Activated B cell treated with CpG ODN at 0.5 μM for 24 hours (primary cell): Measurements from ENCODE around the gene CEP128. TPM values are rescaled to one million over a fixed set of nuclear protein-coding genes. Genes with fewer than 3 reads are reported as not detected.
"Not testable (repeated sequence)": the region's sequence is repeated elsewhere in the genome, so short reads cannot be mapped to it uniquely, and the experiment has no call there.

ENCODE experiments used
- ATAC-seq: fragments of 200-7000 bp; cut with Tn5 transposase; one replicate; pipeline ENCODE4 v1.10.0; 2021; ENCODE audit warnings: low read depth, mild to moderate bottlenecking, moderate library complexity
- CTCF ChIA-PET: fragments of 350-600 bp; sonication (Branson Sonifier 250); formaldehyde crosslinking; loops from one replicate; lab custom pipeline; 2021; ENCODE audit warnings: antibody characterized with exemption; lab: Charles Lee
- POLR2A ChIA-PET: fragments of 350-600 bp; sonication (Branson Sonifier 250); formaldehyde crosslinking; loops from one replicate; lab custom pipeline; 2021; ENCODE audit warnings: antibody characterized with exemption; lab: Charles Lee
- DNase-seq: peaks from one replicate; pipeline ENCODE4 v3.0.0; 2022
- H3K27ac Mint-ChIP-seq: one replicate; pipeline ENCODE4 v1.8.0; 2020; ENCODE audit warnings: mixed read lengths
- H3K27me3 Mint-ChIP-seq: one replicate; pipeline ENCODE4 v1.8.0; 2021; ENCODE audit warnings: mixed read lengths
- H3K36me3 Mint-ChIP-seq: one replicate; pipeline ENCODE4 v1.8.0; 2021; ENCODE audit warnings: low read depth, mixed read lengths
- H3K4me1 Mint-ChIP-seq: one replicate; pipeline ENCODE4 v1.8.0; 2021; ENCODE audit warnings: mixed read lengths
- H3K4me3 Mint-ChIP-seq: one replicate; pipeline ENCODE4 v1.8.0; 2020; ENCODE audit warnings: mild to moderate bottlenecking, mixed read lengths
- H3K9me3 Mint-ChIP-seq: one replicate; pipeline ENCODE4 v1.8.0; 2020; ENCODE audit warnings: mixed read lengths
- intact Hi-C: fragments of 100-400 bp; cut with micrococcal nuclease; formaldehyde crosslinking; loops from one replicate; pipeline ENCODE4 v1.15.1; 2024
- total RNA-seq: library from RNA; stranded (reverse); gene quantifications from 2 replicates; pipeline ENCODE4 v1.2.3, GENCODE V29; 2022
- TF ChIP-seq, protein P1 (sequence below): fragments of 200-600 bp; IDR thresholded peaks from one replicate; pipeline ENCODE4 v1.8.0; 2022; ENCODE audit warnings: antibody characterized with exemption, mild to moderate bottlenecking

Gene CEP128
- total RNA-seq, 1 donor from 2014 or later: 25.0 TPM

DNA sequence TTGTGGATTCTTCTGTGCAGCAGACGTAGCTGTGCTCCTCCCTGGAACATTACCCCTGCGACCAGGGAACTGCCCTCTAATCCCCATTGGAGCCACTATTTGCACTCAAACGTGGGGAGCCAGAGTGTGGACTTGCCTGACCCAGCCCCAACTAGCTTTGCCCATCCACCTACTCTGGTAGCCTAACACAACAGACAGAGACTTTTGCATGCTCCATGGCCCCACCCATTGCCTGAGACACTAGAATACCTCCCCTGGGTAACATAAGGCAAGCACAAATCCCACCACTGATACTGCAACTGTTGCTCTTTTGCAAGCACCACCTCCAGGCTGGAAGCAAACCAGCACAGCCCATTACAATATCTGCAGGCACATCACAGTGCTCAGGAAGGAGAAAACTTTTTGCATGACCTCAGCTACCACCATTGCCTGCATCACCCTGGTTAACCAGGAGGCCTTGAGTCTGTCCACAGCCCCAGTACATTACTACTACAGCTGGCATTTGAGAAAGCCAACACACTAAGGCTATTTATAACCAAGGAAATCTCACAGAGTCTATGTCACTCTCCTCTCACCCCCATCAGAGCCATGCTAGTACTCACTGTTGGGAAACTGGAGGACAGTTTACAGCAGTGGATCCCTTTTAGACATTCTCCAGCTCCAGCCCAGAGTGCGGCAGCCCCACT lies 15.0 kb downstream of the CEP128 start:
- ATAC-seq: no peak
- no peak overlapping the region for H3K4me3 Mint-ChIP-seq
- POLR2A ChIA-PET: no interaction called here
- no peak overlapping the region for H3K27ac Mint-ChIP-seq
- intact Hi-C loops: no loop called here
- H3K36me3 Mint-ChIP-seq: peaks cover 19% of the 10 kb centered on the region
- no peak for DNase-seq
- no peaks in the 10 kb centered on the region for H3K27me3 Mint-ChIP-seq
- peaks cover 18% of the 10 kb centered on the region for H3K4me1 Mint-ChIP-seq
- CTCF ChIA-PET: no interaction called here
- H3K9me3 Mint-ChIP-seq: peaks cover 15% of the 10 kb centered on the region
- TF ChIP-seq, protein P1, sequence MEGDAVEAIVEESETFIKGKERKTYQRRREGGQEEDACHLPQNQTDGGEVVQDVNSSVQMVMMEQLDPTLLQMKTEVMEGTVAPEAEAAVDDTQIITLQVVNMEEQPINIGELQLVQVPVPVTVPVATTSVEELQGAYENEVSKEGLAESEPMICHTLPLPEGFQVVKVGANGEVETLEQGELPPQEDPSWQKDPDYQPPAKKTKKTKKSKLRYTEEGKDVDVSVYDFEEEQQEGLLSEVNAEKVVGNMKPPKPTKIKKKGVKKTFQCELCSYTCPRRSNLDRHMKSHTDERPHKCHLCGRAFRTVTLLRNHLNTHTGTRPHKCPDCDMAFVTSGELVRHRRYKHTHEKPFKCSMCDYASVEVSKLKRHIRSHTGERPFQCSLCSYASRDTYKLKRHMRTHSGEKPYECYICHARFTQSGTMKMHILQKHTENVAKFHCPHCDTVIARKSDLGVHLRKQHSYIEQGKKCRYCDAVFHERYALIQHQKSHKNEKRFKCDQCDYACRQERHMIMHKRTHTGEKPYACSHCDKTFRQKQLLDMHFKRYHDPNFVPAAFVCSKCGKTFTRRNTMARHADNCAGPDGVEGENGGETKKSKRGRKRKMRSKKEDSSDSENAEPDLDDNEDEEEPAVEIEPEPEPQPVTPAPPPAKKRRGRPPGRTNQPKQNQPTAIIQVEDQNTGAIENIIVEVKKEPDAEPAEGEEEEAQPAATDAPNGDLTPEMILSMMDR: no peak

DNA sequence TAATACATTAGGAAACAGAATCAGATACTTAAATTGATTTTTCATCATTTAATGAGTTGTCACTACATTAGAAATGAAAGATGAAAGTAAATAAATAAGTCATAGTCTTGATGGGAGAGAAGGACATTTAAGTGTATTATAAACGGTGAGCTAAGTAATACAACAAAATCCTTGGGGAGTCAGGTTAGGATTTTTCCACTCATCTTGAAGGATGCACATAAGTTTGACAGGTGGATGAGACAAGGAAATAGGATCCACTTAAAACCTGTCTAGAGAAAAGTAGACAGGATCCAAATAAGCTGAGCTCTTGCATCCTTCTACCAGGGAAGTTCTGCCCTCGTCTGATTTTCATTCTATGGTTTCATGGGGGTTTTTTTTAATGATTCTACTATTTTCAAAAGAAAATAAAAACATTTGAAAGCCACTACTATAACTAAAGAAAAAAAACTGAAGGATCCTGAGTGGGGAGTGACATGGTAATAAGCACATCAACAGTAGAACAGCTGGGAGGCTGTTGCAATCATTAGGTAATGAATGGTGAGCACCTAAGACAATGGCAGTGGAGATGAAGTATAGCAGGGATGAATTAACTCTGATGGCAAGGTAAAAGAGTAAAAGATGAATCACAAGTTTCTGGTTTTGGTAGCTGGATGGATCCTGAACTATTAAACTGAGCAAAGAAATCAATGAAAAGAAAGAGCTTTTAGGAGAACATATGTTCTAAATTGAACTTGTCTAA lies 17.0 kb downstream of the CEP128 start:
- no peaks in the 10 kb centered on the region for H3K4me1 Mint-ChIP-seq
- ATAC-seq: no peak
- TF ChIP-seq, protein P1: no peak
- no peak for DNase-seq
- intact Hi-C loops: no loop called here
- H3K27me3 Mint-ChIP-seq: no peaks in the 10 kb centered on the region
- no peak overlapping the region for H3K4me3 Mint-ChIP-seq
- peaks cover 15% of the 10 kb centered on the region for H3K9me3 Mint-ChIP-seq
- CTCF ChIA-PET: no interaction called here
- H3K36me3 Mint-ChIP-seq: peaks cover 19% of the 10 kb centered on the region
- H3K27ac Mint-ChIP-seq: no peak overlapping the region
- POLR2A ChIA-PET: no interaction called here

DNA sequence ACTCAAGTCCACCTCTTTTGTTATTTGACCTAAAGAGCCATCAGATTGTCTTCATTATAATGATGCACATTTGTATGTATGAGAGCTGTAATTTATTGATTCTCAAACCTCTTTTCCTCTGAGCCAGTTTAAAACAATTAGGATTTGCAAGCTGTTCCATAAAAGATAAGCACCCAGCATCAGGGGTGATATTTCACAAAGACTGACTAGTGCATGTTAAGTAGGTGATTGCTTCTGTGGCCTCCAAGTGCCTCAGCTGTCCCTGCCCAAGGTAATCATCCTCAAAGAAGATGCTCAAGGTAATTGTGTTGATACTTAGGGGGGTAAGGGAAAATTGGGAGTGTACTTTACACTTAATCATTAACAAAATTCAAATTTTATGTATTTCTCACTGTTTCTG lies 18.2 kb downstream of the CEP128 start:
- TF ChIP-seq, protein P1: no peak
- no peaks in the 10 kb centered on the region for H3K27me3 Mint-ChIP-seq
- no peaks in the 10 kb centered on the region for H3K4me1 Mint-ChIP-seq
- peaks cover 10% of the 10 kb centered on the region for H3K9me3 Mint-ChIP-seq
- H3K36me3 Mint-ChIP-seq: peaks cover 13% of the 10 kb centered on the region
- POLR2A ChIA-PET: no interaction called here
- H3K27ac Mint-ChIP-seq: no peak overlapping the region
- CTCF ChIA-PET: no interaction called here
- intact Hi-C loops: no loop called here
- no peak for DNase-seq
- no peak for ATAC-seq
- H3K4me3 Mint-ChIP-seq: no peak overlapping the region

DNA sequence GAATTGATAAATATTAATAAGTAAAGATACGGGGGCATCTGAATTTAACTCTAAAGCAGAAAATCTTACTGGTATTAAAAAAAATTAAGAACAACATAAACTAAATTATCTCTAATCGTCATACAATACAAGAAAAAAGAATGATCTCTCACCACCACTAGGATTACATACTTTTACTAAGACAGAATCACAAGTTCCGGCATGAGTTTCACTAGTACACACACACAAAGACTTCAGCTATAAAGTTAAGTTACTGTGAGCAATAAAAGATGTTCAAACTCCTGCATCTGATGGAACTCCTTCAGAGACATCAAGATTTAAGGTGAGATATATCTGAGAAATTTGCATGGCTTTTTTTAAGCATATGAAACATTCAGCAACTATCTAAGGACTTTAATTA lies 21.9 kb downstream of the CEP128 start:
- H3K9me3 Mint-ChIP-seq: peaks cover 6% of the 10 kb centered on the region
- H3K4me3 Mint-ChIP-seq: no peak overlapping the region
- TF ChIP-seq, protein P1: no peak
- POLR2A ChIA-PET: no interaction called here
- H3K36me3 Mint-ChIP-seq: peaks cover 26% of the 10 kb centered on the region
- no peak overlapping the region for H3K27ac Mint-ChIP-seq
- H3K4me1 Mint-ChIP-seq: no peaks in the 10 kb centered on the region
- ATAC-seq: no peak
- CTCF ChIA-PET: no interaction called here
- intact Hi-C loops: no loop called here
- DNase-seq: no peak
- no peaks in the 10 kb centered on the region for H3K27me3 Mint-ChIP-seq

DNA sequence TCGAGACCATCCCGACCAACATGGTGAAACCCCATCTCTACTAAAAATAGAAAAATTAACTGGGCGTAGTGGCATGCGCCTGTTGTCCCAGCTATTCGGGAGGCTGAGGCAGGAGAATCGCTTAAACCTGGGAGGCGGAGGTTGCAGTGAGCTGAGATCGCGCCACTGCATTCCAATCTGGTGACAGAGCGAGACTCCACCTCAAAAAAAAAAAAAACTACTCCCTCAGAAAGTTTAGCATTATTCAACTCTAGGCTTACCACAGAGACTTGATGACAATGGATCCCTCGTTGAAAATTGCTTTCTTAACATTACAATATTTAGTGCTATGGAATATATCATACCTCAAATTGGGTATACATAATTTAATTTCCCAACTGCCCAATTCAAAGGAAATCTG lies 29.5 kb downstream of the CEP128 start:
- H3K27ac Mint-ChIP-seq, POLR2A ChIA-PET, ATAC-seq, H3K4me1 Mint-ChIP-seq, intact Hi-C loops, H3K9me3 Mint-ChIP-seq, DNase-seq, H3K4me3 Mint-ChIP-seq, CTCF ChIA-PET, H3K27me3 Mint-ChIP-seq: not testable (repeated sequence)
- peaks cover 25% of the 10 kb centered on the region for H3K36me3 Mint-ChIP-seq
